ENCODE data around the gene MEF2D. TPM values are rescaled to one million over a fixed set of nuclear protein-coding genes. Genes with fewer than 3 reads are reported as not detected.

The MEF2D gene
- total RNA-seq, 2 donors from 2014 or later: 142 to 157 TPM

- H3K9me3 ChIP-seq (ENCODE audit: control insufficient read depth, low read length, poor library complexity, severe bottlenecking): no peaks in the 10 kb centered on the region
- Mint-ChIP-seq H3K4me3 (no peak overlapping the region), H3K4me1 (peaks cover 7% of the 10 kb centered on the region), H3K36me3 (ENCODE audit: low read depth) (peaks cover 7% of the 10 kb centered on the region), H3K27ac (no peak overlapping the region), H3K27me3 (peaks cover 85% of the 10 kb centered on the region)
- DNase-seq: no peak
- peak; percentile 40 for ATAC-seq
Observed at GRCh38 chr1:156444407-156445001, 56.1 kb downstream of the MEF2D start.

- peaks cover 4% of the 10 kb centered on the region for H3K36me3 Mint-ChIP-seq (ENCODE audit: low read depth)
- ATAC-seq (no peak), DNase-seq (no peak)
- H3K9me3 ChIP-seq (ENCODE audit: control insufficient read depth, low read length, poor library complexity, severe bottlenecking): no peaks in the 10 kb centered on the region
- H3K4me1 Mint-ChIP-seq: peaks cover 13% of the 10 kb centered on the region
- no peak overlapping the region for H3K27ac Mint-ChIP-seq
- peaks cover 85% of the 10 kb centered on the region for H3K27me3 Mint-ChIP-seq
- H3K4me3 Mint-ChIP-seq: no peak overlapping the region
Observed at GRCh38 chr1:156443286-156443685, 57.3 kb downstream of the MEF2D start.

GRCh38 chr1:156440654-156441437 is 59.7 kb downstream of the MEF2D start:
- no peak for ATAC-seq

GRCh38 chr1:156439777-156440183 is 60.8 kb downstream of the MEF2D start:
- H3K27ac Mint-ChIP-seq: no peak overlapping the region
- no peaks in the 10 kb centered on the region for H3K9me3 ChIP-seq (ENCODE audit: control insufficient read depth, low read length, poor library complexity, severe bottlenecking)
- ATAC-seq (no peak), DNase-seq (no peak)
- no peak overlapping the region for H3K4me3 Mint-ChIP-seq
- H3K36me3 Mint-ChIP-seq (ENCODE audit: low read depth): peaks cover 8% of the 10 kb centered on the region
- peaks cover 25% of the 10 kb centered on the region for H3K4me1 Mint-ChIP-seq
- H3K27me3 Mint-ChIP-seq: peaks cover 90% of the 10 kb centered on the region

More at GRCh38 chr1:156440654-156441437, 59.7 kb downstream of the MEF2D start:
- H3K4me1 Mint-ChIP-seq: peaks cover 20% of the 10 kb centered on the region
- H3K9me3 ChIP-seq (ENCODE audit: control insufficient read depth, low read length, poor library complexity, severe bottlenecking): no peaks in the 10 kb centered on the region
- DNase-seq: no peak
- no peak overlapping the region for H3K27ac Mint-ChIP-seq
- peaks cover 87% of the 10 kb centered on the region for H3K27me3 Mint-ChIP-seq
- no peak overlapping the region for H3K4me3 Mint-ChIP-seq
- H3K36me3 Mint-ChIP-seq (ENCODE audit: low read depth): peaks cover 3% of the 10 kb centered on the region

GRCh38 chr1:156439036-156439776 is 61.4 kb downstream of the MEF2D start:
- Mint-ChIP-seq H3K4me3 (no peak overlapping the region), H3K36me3 (ENCODE audit: low read depth) (peaks cover 8% of the 10 kb centered on the region), H3K4me1 (peaks cover 25% of the 10 kb centered on the region), H3K27ac (no peak overlapping the region), H3K27me3 (peaks cover 90% of the 10 kb centered on the region)
- DNase-seq (no peak), ATAC-seq (no peak)
- H3K9me3 ChIP-seq (ENCODE audit: control insufficient read depth, low read length, poor library complexity, severe bottlenecking): no peaks in the 10 kb centered on the region

GRCh38 chr1:156438278-156438987 is 62.1 kb downstream of the MEF2D start:
- Mint-ChIP-seq H3K27ac (no peak overlapping the region), H3K4me1 (peaks cover 29% of the 10 kb centered on the region), H3K4me3 (no peak overlapping the region), H3K27me3 (peaks cover 93% of the 10 kb centered on the region), H3K36me3 (ENCODE audit: low read depth) (peaks cover 8% of the 10 kb centered on the region)
- no peaks in the 10 kb centered on the region for H3K9me3 ChIP-seq (ENCODE audit: control insufficient read depth, low read length, poor library complexity, severe bottlenecking)
- ATAC-seq (no peak), DNase-seq (no peak)

- no peak overlapping the region for H3K27ac Mint-ChIP-seq
- DNase-seq (no peak), ATAC-seq (no peak)
- H3K27me3 Mint-ChIP-seq: peaks cover 97% of the 10 kb centered on the region
- H3K9me3 ChIP-seq (ENCODE audit: control insufficient read depth, low read length, poor library complexity, severe bottlenecking): no peaks in the 10 kb centered on the region
- H3K36me3 Mint-ChIP-seq (ENCODE audit: low read depth): peaks cover 10% of the 10 kb centered on the region
- no peak overlapping the region for H3K4me3 Mint-ChIP-seq
- peaks cover 37% of the 10 kb centered on the region for H3K4me1 Mint-ChIP-seq
Observed at GRCh38 chr1:156437037-156437867, 63.3 kb downstream of the MEF2D start.

- peaks cover 10% of the 10 kb centered on the region for H3K36me3 Mint-ChIP-seq (ENCODE audit: low read depth)
- H3K9me3 ChIP-seq (ENCODE audit: control insufficient read depth, low read length, poor library complexity, severe bottlenecking): no peaks in the 10 kb centered on the region
- DNase-seq: no peak
- peak overlapping the region; percentile 84 for H3K27ac Mint-ChIP-seq
- H3K4me1 Mint-ChIP-seq: peaks cover 37% of the 10 kb centered on the region
- peak; percentile 49 for ATAC-seq
- peaks cover 97% of the 10 kb centered on the region for H3K27me3 Mint-ChIP-seq
- H3K4me3 Mint-ChIP-seq: peak overlapping the region; percentile 89
Observed at GRCh38 chr1:156436141-156437036, 64.2 kb downstream of the MEF2D start.

- H3K9me3 ChIP-seq (ENCODE audit: control insufficient read depth, low read length, poor library complexity, severe bottlenecking): no peaks in the 10 kb centered on the region
- ATAC-seq: peak; percentile 38
- H3K27ac Mint-ChIP-seq: peak overlapping the region; percentile 84
- H3K4me3 Mint-ChIP-seq: peak overlapping the region; percentile 89
- peaks cover 37% of the 10 kb centered on the region for H3K4me1 Mint-ChIP-seq
- H3K27me3 Mint-ChIP-seq: peaks cover 93% of the 10 kb centered on the region
- H3K36me3 Mint-ChIP-seq (ENCODE audit: low read depth): peaks cover 8% of the 10 kb centered on the region
- no peak for DNase-seq
Observed at GRCh38 chr1:156435545-156436140, 64.9 kb downstream of the MEF2D start.

- H3K9me3 ChIP-seq (ENCODE audit: control insufficient read depth, low read length, poor library complexity, severe bottlenecking): no peaks in the 10 kb centered on the region
- Mint-ChIP-seq H3K4me1 (peaks cover 37% of the 10 kb centered on the region), H3K36me3 (ENCODE audit: low read depth) (peaks cover 8% of the 10 kb centered on the region), H3K4me3 (peak overlapping the region; percentile 85), H3K27me3 (peaks cover 93% of the 10 kb centered on the region), H3K27ac (peak overlapping the region; percentile 84)
- no peak for DNase-seq
- peak; percentile 11 for ATAC-seq
Observed at GRCh38 chr1:156434989-156435544, 65.5 kb downstream of the MEF2D start.

- no peak overlapping the region for H3K4me3 Mint-ChIP-seq
- peaks cover 14% of the 10 kb centered on the region for H3K36me3 Mint-ChIP-seq (ENCODE audit: low read depth)
- H3K27ac Mint-ChIP-seq: no peak overlapping the region
- peaks cover 93% of the 10 kb centered on the region for H3K27me3 Mint-ChIP-seq
- peaks cover 39% of the 10 kb centered on the region for H3K4me1 Mint-ChIP-seq
- no peak for ATAC-seq
- DNase-seq: no peak
- H3K9me3 ChIP-seq (ENCODE audit: control insufficient read depth, low read length, poor library complexity, severe bottlenecking): no peaks in the 10 kb centered on the region
Observed at GRCh38 chr1:156433602-156434001, 67.0 kb downstream of the MEF2D start.

Data from T-helper 17 cell (primary cell).